A204.1 (cell line): Measurements from ENCODE around the gene MRPL32.

Source experiments
- FAIRE-seq: peaks from 2 replicates; lab custom pipeline; 2012; peaks lifted over from hg19 to GRCh38; lab: Jason Lieb, UNC

MRPL32 gene

GRCh38 chr7:42967391-42967790 is 35.2 kb downstream of the MRPL32 start:
- FAIRE-seq: no peak

DNA sequence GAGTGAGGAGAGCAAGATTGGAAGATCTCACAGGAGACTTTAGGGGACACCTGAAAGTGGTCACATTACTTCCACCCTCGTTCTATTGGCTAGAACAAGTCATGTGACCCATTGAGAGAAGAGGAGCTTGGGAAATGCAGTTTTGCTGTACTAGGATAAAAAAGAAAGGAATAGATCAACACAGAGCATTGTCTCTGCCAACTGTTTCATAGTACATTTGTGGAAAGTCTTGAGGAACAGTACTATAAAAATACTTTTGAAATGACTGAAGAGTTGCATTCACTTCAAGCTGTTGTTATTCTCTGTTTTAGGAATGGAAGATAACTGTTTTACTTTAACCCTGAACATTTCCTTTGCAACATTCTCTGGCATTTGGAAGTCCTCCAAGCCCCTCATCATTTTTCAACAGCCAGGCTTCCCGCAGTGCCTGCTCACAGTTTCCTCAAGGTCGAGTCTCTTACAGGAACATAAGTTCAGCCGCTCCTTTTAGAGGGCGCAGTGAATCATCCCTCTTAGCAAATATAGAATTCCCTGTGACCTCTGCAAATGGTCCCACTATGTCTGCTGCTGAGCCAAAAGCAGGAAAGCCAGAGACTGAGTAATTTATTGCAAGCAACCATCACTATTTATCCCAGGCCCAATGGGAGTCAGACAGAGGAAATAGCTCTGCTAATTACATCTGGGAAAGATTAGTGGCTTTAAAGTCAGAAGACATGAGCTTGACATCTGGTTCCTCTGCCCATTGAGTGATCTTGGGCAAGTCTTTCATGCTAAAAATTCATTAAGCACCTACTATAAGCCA is 40.7 kb downstream of the MRPL32 start:
- FAIRE-seq: no peak

- FAIRE-seq: no peak
Observed at GRCh38 chr7:42976371-42976770, 44.2 kb downstream of the MRPL32 start.

- no peak for FAIRE-seq
Observed at GRCh38 chr7:42978496-42978895, 46.3 kb downstream of the MRPL32 start.

DNA sequence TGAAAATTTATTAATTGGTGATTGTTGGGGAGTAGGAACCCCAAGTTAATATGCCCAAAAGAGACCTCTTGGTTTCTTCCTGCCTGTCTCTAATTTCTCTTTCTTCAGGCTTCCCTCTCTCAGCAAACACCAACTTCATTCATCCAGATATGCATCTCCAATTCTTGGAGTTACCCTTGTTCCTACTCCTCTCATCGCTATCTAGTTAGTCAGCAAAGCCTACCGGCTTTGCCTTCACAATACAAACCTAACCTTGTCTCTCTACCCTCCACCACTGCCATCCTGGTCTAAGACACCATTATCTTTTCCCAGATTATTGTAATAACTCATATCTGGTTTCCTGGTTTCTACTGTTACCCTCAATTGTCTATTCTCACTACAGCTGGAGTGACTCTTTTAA is 47.9 kb downstream of the MRPL32 start:
- FAIRE-seq: no peak

- FAIRE-seq: no peak
Observed at GRCh38 chr7:42980514-42980913, 48.3 kb downstream of the MRPL32 start.

DNA sequence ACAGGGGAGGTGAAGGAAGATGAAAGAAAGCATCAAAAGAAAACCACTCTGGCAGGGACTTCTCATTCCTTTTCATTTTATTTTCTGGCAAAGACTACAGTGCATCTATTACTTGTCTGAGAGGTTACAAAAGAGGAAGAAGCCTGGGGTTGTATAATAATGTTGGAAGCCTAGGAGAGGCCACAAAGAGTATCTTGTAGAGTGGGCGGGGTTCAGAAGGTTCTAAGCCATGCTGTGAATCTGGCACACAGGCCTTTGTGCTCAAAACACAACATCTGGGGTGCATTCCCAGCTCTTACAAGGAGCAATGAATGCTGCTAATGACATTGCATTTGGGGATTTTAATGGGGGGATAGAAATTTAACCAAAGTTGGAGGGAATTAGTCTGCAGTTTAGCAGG is 49.4 kb downstream of the MRPL32 start:
- no peak for FAIRE-seq

GRCh38 chr7:42982604-42983115 is 50.5 kb downstream of the MRPL32 start:
- FAIRE-seq: no peak

DNA sequence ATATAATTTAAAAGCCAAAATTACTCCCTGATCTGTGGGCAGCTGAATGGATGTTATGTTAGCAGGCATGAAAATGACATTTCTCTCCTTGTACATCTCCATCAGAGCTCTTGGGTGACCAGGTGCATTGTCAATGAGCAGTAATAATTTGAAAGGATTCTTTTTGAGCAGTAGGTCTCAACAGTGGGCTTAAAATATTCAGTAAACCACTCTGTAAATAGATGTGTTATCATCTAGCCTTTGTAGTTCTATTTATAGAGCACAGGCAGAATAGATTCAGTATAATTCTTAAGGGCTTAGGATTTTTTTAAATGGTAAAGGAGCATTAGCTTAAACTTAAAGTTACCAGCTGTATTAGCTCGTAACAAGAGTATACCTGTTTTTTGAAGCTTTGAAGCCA is 52.0 kb downstream of the MRPL32 start:
- FAIRE-seq: no peak

DNA sequence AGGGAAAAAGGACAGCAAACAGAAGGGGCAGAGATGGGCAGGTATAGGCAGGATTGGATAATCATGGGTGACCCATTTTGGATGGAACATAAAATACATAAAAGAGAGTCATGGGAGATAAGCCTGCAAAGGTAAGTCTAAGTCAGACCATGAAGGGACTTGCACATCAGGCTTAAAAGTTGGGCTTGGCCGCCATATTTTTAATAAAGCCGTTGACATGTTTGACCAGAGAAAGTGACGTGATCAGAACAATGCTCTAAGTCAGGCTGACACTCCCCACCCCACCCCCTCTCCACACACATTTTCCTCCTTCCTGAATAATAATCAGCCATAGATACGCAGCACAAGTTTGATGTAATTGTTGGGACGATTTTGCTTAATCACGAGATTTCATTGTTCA is 54.0 kb downstream of the MRPL32 start:
- no peak for FAIRE-seq

DNA sequence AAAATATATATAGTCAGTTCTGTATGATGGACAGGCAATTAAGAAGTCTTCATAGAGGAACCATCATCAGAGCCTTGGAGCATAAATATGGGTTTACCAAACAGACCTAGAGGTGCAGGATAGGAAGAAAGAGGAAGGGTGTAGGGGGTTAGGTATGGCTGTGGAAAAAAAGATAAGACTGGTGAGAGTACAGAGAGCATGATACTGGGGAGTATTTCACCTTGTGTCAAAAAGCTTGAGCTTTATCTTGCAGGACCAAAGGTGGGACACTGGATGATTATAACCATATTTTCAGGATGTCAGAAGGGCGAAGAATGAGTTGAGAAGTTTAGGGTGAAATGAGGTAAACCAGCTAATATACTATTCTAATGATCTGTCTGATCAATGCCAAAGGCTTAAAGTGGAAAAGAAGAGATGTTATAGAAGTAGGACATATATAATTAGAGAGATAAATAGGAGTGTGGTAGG is 54.6 kb downstream of the MRPL32 start:
- FAIRE-seq: no peak
